Left lung (tissue), 10 donors: ENCODE measurements around the gene GRB10. TPM values are rescaled to one million over a fixed set of nuclear protein-coding genes. Genes with fewer than 3 reads are reported as not detected.
A peak's percentile ranks its signal among the peaks of the same experiment; 100 is the strongest.

Source experiments
- ATAC-seq: fragments of 200-7000 bp; cut with Tn5 transposase; one replicate; pipeline ENCODE4 v1.9.1; 2020; ENCODE audit warnings: moderate library complexity
- DNase-seq, 4 donors: peaks; one replicate each; pipeline ENCODE4 v3.0.0-alpha.2; 2013 to 2020
- H3K27ac ChIP-seq, 2 donors: fragments of 200-600 bp; sonication (generic) in 1 of 2; one replicate each; pipeline versions ENCODE4 v1.5.0 to v1.8.0; 2020 to 2021
- H3K27me3 ChIP-seq, 2 donors: fragments of 200-600 bp; sonication (generic) in 1 of 2; one replicate each; pipeline versions ENCODE4 v1.5.0 to v1.8.0; 2020 to 2021
- H3K36me3 ChIP-seq, 2 donors: fragments of 200-600 bp; sonication (generic) in 1 of 2; one replicate each; pipeline versions ENCODE4 v1.5.0 to v1.8.0; 2020 to 2021
- H3K4me1 ChIP-seq, 2 donors: fragments of 200-600 bp; one replicate each; pipeline ENCODE4 v1.8.0; 2021
- H3K4me3 ChIP-seq, 2 donors: fragments of 200-600 bp; sonication (generic) in 1 of 2; one replicate each; pipeline versions ENCODE4 v1.5.0 to v1.8.0; 2020 to 2021; ENCODE audit warnings: mild to moderate bottlenecking in 1 of 2
- H3K9me3 ChIP-seq, 2 donors: fragments of 200-600 bp; sonication (generic) in 1 of 2; one replicate each; pipeline versions ENCODE4 v1.5.0 to v1.8.0; 2020 to 2021
- intact Hi-C, 2 donors: fragments of 100-400 bp; cut with DNase I; formaldehyde crosslinking; loops; one replicate each; pipeline versions ENCODE4 v1.11.2 to v1.14.2; 2022
- polyA plus RNA-seq, 6 donors: library from polyadenylated mRNA; unstranded; fragments of 120-200 nt; gene quantifications; one replicate each; pipeline ENCODE4 v1.2.1, GENCODE V29; 2013; ENCODE audit not compliant: insufficient read length in 6 of 6
- total RNA-seq, 2 donors: library from RNA; stranded (reverse); fragmentation: NEBNext Ultra II Directional; extraction: Animal tissue kit (Norgen Biotek cat#: 25700); gene quantifications; one replicate each; pipeline ENCODE4 v1.2.1, GENCODE V29; 2021
- TF ChIP-seq, protein P1 (sequence below), 2 donors: fragments of 200-600 bp; sonication (generic) in 1 of 2; IDR thresholded peaks; one replicate each; pipeline versions ENCODE4 v1.5.0 to v1.8.0; 2021; ENCODE audit warnings: antibody characterized with exemption in 2 of 2
- donor health status: DM: no; HTN: yes; CAD: no.
- donor health status: DM: no; HTN: no; CAD: no.

Gene GRB10
- total and polyA plus RNA-seq, 8 donors: 38.8 to 58.3 (median 45.0) TPM

DNA sequence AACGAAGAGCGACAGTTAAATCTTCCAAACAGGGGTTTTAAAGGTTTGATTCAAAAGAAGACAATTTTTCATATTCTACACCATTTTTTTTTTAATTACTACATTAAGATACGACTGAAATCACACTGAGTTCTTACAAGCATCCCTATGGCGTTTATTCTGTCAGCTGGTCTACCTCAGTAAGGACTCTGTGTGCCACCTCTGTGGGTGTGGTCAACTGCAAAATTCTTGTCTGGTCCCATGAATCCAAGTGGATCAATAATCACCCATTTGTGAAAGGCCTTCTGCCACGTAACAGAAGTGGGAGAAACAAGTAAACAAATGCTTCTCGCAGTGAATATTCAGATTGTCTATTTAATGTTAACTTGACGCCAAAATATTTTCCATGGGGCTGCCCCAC lies 104.1 kb downstream of the GRB10 start:
- H3K27me3 ChIP-seq: no peaks in the 10 kb centered on the region
- peaks cover 0 to 9% of the 10 kb centered on the region in 2 donors for H3K36me3 ChIP-seq
- no peak overlapping the region for H3K27ac ChIP-seq
- ATAC-seq (no peak), DNase-seq (no peak)
- TF ChIP-seq, protein P1, sequence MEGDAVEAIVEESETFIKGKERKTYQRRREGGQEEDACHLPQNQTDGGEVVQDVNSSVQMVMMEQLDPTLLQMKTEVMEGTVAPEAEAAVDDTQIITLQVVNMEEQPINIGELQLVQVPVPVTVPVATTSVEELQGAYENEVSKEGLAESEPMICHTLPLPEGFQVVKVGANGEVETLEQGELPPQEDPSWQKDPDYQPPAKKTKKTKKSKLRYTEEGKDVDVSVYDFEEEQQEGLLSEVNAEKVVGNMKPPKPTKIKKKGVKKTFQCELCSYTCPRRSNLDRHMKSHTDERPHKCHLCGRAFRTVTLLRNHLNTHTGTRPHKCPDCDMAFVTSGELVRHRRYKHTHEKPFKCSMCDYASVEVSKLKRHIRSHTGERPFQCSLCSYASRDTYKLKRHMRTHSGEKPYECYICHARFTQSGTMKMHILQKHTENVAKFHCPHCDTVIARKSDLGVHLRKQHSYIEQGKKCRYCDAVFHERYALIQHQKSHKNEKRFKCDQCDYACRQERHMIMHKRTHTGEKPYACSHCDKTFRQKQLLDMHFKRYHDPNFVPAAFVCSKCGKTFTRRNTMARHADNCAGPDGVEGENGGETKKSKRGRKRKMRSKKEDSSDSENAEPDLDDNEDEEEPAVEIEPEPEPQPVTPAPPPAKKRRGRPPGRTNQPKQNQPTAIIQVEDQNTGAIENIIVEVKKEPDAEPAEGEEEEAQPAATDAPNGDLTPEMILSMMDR (IDR thresholded peaks at IDR 0.05): no peak
- H3K9me3 ChIP-seq: no peaks in the 10 kb centered on the region
- H3K4me1 ChIP-seq: peaks cover 5 to 20% of the 10 kb centered on the region in 2 donors
- intact Hi-C loops: no loop called here
- no peak overlapping the region for H3K4me3 ChIP-seq

DNA sequence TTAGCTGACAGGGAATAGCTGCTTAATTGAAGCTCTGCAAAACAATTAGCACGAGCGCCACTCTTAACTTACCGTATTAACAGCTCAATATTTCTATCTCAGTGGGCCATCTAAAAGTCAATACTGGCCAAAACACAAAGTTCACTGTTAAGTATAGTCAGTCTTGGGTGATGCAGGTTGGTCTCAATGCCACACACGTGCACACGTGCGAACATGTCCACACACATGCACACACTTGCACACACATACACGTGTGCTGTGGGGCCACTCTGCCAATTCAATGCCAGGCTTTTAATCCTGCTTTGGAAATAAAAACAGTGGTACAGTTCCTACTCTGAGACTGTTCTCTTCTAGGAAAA lies 105.1 kb downstream of the GRB10 start:
- Histone ChIP-seq H3K9me3 (no peaks in the 10 kb centered on the region), H3K4me1 (peaks cover 5 to 20% of the 10 kb centered on the region in 2 donors), H3K36me3 (peaks cover 0 to 19% of the 10 kb centered on the region in 2 donors), H3K4me3 (no peak overlapping the region), H3K27me3 (no peaks in the 10 kb centered on the region), H3K27ac (no peak overlapping the region)
- DNase-seq (no peak), ATAC-seq (no peak)
- intact Hi-C loops: no loop called here
- TF ChIP-seq, protein P1 (IDR thresholded peaks at IDR 0.05): no peak

DNA sequence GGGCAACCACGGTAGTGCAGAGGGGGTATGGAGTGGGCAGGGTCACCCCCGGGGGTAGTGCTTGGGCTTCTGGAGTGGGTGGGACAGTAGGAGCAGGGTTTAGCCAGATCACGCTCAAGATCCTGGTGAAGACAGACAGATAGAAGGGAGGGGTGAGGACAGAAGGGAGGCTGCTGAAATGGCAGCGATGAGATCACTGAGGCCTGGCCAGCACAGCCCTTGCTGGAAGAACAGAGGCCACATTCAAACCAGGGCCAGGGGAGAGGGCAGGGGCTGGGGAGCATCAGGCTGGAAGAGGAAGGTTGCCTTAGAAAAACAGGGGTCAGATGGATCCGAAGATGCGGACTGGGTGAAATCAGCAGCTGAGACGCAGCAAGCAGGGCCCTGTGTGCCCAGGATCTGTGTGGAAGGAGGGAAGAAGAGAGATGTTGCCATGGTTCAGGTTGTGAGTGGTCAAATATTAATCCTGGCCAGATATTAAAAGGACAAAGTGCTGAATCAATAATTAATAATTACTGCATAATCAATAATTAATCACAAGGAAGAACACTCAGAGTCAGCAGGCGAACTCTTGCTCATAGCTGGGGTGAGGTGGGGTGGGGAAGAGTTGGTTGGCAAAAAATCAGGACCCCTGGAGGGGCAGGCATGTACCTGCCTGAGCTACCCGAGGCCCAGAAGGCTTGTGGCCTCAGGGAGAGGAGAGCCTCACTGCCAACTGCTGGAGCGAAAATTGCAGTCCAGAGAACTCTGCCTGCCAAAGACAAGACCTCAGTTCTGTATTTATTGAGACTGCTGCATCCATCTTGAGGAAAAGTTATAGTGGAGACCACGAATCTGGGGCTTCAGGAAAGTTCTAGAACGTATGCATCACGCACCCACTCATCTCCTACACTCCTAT lies 105.7 kb downstream of the GRB10 start:
- TF ChIP-seq, protein P1 (IDR thresholded peaks at IDR 0.05): no peak
- Histone ChIP-seq H3K36me3 (peaks cover 0 to 25% of the 10 kb centered on the region in 2 donors), H3K4me1 (peaks cover 5 to 17% of the 10 kb centered on the region in 2 donors), H3K27me3 (no peaks in the 10 kb centered on the region), H3K9me3 (no peaks in the 10 kb centered on the region), H3K27ac (no peak overlapping the region), H3K4me3 (no peak overlapping the region)
- intact Hi-C loops: no loop called here
- ATAC-seq (no peak), DNase-seq (no peak)

DNA sequence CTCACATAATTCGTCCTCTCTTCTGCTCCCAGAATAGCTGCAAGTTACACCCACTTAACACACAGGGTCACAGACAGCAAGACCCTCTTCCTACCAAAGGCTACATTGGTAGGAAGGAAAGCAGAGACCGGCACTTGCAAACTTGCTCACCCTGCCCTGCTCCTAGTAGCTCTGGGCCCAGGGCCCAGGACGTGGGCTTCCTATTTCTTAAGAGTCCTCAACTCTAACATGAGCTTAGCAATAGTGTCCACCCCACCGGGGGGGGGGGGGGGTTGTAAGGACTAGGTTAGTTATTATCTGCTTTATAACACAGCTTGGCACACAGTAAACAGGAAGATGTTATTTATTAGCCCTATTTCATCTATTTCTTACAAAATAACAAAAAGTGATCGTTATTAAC lies 106.6 kb downstream of the GRB10 start:
- Histone ChIP-seq H3K36me3 (peaks cover 0 to 27% of the 10 kb centered on the region in 2 donors), H3K4me3 (no peak overlapping the region), H3K27ac (no peak overlapping the region), H3K27me3 (no peaks in the 10 kb centered on the region), H3K4me1 (peaks cover 1 to 8% of the 10 kb centered on the region in 2 donors), H3K9me3 (no peaks in the 10 kb centered on the region)
- DNase-seq (no peak), ATAC-seq (peak; percentile 69)
- TF ChIP-seq, protein P1 (IDR thresholded peaks at IDR 0.05): no peak
- intact Hi-C loops: no loop called here

DNA sequence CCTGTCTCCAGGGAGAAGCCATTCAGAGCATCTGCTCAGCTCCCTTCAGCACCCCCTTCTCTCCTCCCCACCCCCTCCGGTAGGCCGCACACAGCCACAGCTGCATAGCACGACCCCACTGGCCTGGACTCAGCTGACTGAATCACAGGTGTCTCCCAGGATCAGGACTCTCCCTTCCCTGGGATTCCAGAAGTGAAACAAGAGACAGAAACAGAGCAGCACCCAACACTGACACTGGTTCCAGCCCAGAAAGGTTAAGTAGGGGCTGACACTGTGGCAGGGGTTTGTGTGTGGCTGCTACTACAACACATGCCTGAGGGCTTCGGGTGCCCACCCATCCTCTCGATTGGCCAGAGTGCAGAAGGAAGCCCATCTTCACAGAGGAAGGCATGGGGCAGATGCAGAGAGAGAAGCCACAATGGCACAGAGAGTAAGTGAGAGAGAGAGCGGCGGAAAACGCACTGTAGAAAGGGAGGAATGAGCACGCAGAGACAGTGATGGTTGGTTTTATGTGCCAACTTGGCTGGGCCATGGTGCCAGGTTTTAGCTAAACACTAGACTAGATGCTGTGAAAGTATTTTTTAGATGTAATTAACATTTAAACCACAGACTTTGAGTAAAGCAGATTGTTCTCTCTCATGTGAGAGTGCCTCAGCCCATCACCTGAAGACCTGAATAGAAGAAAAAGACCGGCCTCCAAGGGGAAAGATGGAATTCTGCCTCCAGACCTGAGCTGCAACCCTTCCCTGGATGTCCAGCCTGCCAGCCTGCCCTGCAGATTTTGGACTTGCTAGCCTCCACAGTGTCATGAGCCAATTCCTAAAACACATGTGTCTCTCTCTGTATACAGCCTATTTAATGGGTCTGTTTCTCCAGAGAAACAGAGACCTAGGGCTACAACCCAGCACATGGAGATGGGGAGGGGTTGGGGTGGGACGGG lies 107.5 kb downstream of the GRB10 start:
- no peak overlapping the region for H3K27ac ChIP-seq
- intact Hi-C loops: no loop called here

More for the DNA sequence above, 107.5 kb downstream of the GRB10 start:
- Histone ChIP-seq H3K9me3 (no peaks in the 10 kb centered on the region), H3K36me3 (peaks cover 0 to 30% of the 10 kb centered on the region in 2 donors), H3K4me3 (no peak overlapping the region), H3K4me1 (peaks cover 0 to 7% of the 10 kb centered on the region in 2 donors), H3K27me3 (no peaks in the 10 kb centered on the region)
- TF ChIP-seq, protein P1 (IDR thresholded peaks at IDR 0.05): no peak
- ATAC-seq (no peak), DNase-seq (no peak)
